GM12801 (cell line): ENCODE data around the gene GPR137.

Experiments used
- TF ChIP-seq, protein P1 (sequence below): IDR thresholded peaks from one replicate; pipeline ENCODE4 v1.5.1; 2011; ENCODE audit warnings: control low read depth; ENCODE audit not compliant: insufficient read length; ENCODE audit errors: extremely low read depth

GPR137 gene

DNA sequence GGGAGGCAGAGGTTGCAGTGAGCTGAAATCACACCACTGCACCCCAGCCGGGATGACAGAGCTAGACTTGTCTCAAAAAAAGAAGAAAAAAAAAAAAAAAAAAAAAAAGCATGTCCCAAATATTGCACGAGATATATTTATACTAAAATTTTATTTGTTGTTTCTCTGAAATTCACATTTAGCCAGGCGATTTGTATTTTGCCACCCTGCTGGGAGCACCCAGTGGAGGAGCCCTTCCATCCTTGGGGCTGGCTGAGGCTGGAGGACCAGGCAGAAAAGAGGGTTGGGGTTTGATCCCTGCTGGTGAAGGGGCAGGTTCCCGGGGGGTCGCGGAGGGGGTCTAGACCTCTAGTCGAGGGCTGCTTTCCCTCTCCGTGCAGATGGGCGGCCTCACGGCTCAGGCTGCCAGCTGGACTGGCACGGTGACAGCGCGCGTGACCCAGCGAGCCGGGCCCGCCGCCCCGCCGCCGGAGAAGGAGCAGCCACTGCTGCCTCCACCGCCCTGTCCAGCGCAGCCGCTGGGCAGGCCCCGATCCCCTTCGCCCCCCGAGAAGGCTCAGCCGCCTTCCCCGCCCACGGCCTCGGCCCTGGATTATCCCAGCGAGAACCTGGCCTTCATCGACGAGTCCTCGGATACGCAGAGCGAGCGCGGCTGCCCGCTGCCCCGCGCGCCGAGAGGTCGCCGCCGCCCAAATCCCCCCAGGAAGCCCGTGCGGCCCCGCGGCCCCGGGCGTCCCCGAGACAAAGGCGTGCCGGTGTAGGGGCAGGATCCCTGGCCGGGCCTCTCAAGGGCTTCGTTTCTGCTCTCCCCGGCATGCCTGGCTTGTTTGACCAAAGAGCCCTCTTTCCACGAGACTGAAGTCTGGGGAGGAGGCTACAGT is 13.6 kb downstream of the GPR137 start:
- TF ChIP-seq, protein P1, sequence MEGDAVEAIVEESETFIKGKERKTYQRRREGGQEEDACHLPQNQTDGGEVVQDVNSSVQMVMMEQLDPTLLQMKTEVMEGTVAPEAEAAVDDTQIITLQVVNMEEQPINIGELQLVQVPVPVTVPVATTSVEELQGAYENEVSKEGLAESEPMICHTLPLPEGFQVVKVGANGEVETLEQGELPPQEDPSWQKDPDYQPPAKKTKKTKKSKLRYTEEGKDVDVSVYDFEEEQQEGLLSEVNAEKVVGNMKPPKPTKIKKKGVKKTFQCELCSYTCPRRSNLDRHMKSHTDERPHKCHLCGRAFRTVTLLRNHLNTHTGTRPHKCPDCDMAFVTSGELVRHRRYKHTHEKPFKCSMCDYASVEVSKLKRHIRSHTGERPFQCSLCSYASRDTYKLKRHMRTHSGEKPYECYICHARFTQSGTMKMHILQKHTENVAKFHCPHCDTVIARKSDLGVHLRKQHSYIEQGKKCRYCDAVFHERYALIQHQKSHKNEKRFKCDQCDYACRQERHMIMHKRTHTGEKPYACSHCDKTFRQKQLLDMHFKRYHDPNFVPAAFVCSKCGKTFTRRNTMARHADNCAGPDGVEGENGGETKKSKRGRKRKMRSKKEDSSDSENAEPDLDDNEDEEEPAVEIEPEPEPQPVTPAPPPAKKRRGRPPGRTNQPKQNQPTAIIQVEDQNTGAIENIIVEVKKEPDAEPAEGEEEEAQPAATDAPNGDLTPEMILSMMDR = no peak

DNA sequence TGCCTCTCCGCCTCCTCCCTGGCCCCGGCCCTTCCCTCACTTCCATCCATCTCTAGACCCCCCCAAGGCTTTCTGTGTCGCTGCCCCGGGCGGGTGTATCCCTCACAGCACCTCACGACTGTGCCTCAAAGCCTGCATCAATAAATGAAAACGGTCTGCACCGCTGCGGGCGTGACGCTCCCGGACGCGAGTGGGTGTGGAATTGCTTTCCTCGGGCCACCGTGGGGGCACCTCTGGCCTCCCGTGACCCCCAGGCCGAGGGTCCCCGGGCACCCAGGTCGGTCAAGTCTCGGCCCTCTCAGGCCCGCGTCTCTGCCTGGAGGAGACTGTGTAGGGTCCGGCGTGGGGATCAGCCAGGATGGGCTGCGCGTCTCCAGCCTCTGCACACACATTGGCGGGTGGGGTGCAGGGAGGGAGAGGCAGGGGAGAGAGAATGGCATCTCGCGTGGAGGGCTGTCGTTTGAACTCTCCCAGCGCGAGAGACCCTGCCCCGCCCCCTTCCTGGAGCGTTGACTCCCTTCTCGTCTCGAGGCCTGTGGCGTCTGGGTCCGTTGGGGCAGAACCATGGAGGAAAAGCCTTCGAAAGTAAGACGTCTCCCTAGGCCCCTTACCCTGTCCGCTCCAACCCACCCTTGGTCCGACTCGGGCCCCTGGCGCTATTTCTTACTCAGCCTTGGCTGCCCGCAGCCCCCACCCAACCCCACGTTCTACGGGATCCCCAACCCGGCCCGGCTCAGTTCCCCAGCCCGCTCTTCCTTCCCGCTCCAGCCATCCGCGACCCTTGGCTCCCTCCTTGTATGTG is 14.4 kb downstream of the GPR137 start, which contains the start of gene CATSPERZ:
Gene CATSPERZ (plus strand): TSS at position 512 of the 802 bp plus-strand sequence. CDS start 53 bp downstream, at position 565.
- TF ChIP-seq, protein P1 = no peak

DNA sequence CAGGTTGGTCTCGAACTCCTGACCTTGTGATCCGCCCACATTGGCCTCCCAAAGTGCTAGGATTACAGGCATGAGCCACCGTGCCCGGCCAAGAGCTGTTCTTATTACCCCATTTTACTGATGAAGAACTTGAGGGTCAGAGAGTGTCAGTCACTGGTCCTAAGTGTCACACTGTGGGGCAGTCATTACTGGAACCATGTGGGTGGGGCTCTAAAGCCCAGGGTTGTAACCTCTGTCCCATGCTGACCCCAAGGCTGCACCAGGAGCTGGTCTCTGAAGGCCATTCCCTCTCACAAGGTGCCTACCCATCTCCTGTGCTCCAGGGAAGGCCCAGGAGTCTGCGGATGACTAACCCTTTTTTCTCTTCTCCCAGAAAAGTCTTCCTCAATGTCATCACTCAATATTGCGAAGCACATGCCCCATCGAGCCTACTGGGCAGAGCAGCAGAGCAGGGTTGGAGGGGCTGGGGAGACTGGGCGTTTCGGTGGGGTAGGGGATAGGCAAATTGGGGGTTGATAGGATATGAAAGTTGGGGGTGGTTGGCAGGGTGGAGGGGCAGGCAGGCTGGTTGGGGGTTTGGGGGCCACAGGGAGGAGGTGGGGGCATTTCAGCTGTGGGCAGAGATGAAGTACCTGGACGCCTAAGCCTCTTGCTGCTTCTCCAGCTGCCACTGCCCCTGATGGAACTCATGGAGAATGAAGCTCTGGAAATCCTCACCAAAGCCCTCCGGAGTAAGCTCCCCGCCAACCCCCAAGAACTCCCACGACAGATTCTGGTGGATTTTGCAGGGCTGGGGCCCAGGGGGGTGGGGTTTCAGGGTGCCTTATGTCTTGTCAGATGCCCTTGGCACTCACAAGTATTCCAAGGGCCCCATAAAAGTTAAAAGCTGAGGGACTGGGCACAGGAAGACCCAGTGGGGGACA is 17.7 kb downstream of the GPR137 start:
- TF ChIP-seq, protein P1 = no peak

DNA sequence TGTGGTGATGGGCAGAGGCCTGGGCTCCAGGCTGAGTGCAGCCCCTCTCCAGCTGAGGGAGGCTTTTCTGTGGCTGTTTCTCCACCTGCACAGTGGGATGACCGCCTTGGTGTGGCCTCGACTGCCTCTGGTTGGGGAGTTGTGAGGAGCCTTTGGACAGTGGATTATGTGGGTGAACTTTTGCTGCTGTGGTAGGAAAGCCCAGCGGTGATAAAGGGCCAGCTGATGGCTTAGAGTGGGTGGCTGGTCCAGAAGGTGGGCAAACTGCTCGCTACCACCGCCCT is 18.3 kb downstream of the GPR137 start:
- TF ChIP-seq, protein P1 = no peak

DNA sequence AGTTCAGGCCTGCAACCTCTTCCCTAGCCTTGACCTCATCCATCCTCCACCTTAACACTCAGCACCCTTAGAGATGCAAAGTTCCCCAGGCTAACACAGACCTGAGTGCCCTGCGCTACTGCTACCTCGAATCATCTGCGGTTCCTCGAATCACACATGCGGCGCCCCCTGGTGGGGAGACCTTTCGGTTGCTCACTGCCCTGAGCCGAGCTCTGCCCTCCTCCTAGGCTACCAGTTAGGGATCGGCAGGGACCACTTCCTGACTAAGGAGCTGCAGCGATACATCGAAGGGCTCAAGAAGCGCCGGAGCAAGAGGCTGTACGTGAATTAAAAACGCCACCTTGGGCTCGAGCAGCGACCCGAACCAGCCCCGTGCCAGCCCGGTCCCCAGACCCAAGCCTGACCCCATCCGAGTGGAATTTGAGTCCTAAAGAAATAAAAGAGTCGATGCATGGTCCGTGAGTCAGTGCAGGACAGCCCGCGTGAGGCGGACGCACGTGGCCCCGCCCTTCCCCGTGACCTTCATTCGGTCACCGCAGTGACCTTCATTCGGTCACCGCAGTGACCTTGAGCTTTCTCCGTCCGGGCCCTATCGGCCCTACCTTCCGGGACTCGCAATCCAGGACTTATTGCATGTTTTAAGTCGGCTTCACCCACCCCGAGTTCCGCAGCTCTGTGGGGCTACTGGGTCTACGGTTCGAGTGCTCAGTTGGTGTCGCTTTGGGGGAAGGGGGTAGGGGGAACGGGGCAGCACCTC is 18.8 kb downstream of the GPR137 start:
- TF ChIP-seq, protein P1 = no peak

DNA sequence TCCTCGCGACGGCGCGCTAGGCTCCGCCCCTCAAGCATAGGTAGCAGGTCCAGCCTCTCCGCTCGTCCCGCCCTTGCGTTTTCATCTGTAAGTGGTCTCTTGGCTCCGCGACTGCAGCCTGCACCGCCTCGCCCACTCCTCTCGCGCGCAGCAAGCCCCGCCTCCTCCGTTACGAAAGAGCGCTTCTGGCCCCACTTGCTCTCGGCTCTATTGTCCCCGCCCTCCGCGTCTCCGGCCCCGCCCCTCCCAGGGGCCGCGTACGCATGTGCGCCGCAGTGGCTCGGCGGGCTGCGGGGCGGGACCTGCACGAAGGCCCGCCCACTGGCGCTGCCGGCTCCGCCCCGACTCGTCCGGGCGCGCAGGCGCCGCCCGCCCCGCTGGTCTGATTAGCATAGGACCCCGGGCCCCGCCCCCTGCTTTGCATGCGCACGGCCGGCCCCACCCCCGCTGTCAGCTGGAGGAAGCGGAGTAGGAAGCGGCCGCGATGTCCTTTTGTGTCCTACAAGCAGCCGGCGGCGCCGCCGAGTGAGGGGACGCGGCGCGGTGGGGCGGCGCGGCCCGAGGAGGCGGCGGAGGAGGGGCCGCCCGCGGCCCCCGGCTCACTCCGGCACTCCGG is 19.5 kb downstream of the GPR137 start, which contains the start of gene ESRRA:
Gene ESRRA (plus strand): TSS at position 450 of the 616 bp plus-strand sequence. CDS start 1,656 bp downstream, outside the sequence.
- TF ChIP-seq, protein P1 = no peak
